Stomach (tissue), 4 donors: Measurements from ENCODE around the gene KCNK16.

Source experiments
- EP300 ChIP-seq: sonication (generic); formaldehyde crosslinking; IDR thresholded peaks from one replicate; pipeline ENCODE4 v1.6.1; 2017; ENCODE audit warnings: antibody characterized with exemption
- POLR2A ChIP-seq, 4 donors: fragments of 450-650 bp; IDR thresholded peaks; one replicate each; pipeline ENCODE4 v1.6.1; 2016; ENCODE audit warnings: antibody characterized with exemption in 4 of 4, control low read depth in 2 of 4, mild to moderate bottlenecking in 1 of 4, moderate library complexity in 1 of 4
- POLR2AphosphoS5 ChIP-seq, 3 donors: sonication (generic); formaldehyde crosslinking; IDR thresholded peaks; one replicate each; pipeline ENCODE4 v1.6.1; 2016; ENCODE audit warnings: antibody characterized with exemption in 3 of 3
- TF ChIP-seq, protein P1 (sequence below), 7 experiments: fragments of 450-650 bp in 4 of 7; fragments of 200-600 bp in 3 of 7; sonication (generic) in 3 of 7; IDR thresholded peaks; one replicate each; pipeline ENCODE4 v1.5.1; 2016 to 2019; ENCODE audit warnings: antibody characterized with exemption in 7 of 7, control low read depth in 2 of 7, mild to moderate bottlenecking in 1 of 7

DNA sequence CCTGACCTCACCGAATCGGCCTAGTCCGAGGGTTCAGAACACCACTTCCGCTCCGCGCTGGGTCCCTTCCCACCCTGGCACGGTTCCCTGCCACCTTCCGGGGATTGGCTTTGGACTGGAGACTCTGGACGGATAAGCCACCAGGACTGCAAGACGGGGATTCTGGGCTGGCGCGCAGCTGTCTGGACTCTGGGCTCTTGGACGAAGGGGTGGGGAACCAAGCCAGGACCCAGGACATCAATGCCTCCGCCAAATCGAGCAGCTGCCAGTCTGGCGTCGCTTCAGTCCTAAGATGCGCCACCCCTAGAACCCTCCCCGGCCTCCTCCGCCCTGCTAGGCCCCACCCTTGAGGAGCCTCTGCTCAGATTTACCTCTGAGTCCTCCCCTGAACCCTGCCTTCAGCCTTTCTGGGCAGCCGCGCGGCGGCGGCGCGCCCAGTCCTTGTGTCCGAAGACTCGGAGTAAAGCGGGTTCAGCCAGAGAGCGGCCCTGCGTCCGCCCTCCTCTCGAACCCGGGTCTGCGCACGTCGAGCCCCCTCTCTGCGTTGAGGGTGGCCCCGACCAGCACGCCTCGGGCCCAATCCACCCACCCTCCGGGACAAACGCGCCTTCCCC lies 9.5 kb downstream of the KCNK16 start:
- TF ChIP-seq POLR2AphosphoS5 (IDR thresholded peaks at IDR 0.05) (no peak), EP300 (no peak), POLR2A (IDR thresholded peaks at IDR 0.05) (no peak)
- TF ChIP-seq, protein P1, sequence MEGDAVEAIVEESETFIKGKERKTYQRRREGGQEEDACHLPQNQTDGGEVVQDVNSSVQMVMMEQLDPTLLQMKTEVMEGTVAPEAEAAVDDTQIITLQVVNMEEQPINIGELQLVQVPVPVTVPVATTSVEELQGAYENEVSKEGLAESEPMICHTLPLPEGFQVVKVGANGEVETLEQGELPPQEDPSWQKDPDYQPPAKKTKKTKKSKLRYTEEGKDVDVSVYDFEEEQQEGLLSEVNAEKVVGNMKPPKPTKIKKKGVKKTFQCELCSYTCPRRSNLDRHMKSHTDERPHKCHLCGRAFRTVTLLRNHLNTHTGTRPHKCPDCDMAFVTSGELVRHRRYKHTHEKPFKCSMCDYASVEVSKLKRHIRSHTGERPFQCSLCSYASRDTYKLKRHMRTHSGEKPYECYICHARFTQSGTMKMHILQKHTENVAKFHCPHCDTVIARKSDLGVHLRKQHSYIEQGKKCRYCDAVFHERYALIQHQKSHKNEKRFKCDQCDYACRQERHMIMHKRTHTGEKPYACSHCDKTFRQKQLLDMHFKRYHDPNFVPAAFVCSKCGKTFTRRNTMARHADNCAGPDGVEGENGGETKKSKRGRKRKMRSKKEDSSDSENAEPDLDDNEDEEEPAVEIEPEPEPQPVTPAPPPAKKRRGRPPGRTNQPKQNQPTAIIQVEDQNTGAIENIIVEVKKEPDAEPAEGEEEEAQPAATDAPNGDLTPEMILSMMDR (IDR thresholded peaks at IDR 0.05), result no peak
